Lung (tissue), 16 donors: ENCODE measurements around the gene RPP21. TPM values are rescaled to one million over a fixed set of nuclear protein-coding genes. Genes with fewer than 3 reads are reported as not detected.
A peak's percentile ranks its signal among the peaks of the same experiment; 100 is the strongest.

ENCODE experiments used
- ATAC-seq: fragments of 200-7000 bp; cut with Tn5 transposase; one replicate; pipeline ENCODE4 v1.9.1; 2020; ENCODE audit warnings: moderate number of reproducible peaks; ENCODE audit not compliant: insufficient read depth, low FRiP score
- DNase-seq, 3 donors: peaks; one replicate each; pipeline ENCODE4 v3.0.0-alpha.2; 2013 to 2017
- H3K27ac ChIP-seq, 2 donors: one replicate each; pipeline ENCODE4 v1.5.1; 2013; ENCODE audit warnings: mild to moderate bottlenecking in 2 of 2, moderate library complexity in 2 of 2, control low read depth in 1 of 2, inconsistent platforms in 1 of 2, low read depth in 1 of 2, low read length in 1 of 2
- H3K27me3 ChIP-seq, 3 donors: one replicate each; pipeline ENCODE4 v1.5.1; 2013; ENCODE audit warnings: low read length in 2 of 3; ENCODE audit not compliant: control insufficient read depth in 3 of 3, insufficient read depth in 3 of 3
- H3K36me3 ChIP-seq, 4 donors: one replicate each; pipeline ENCODE4 v1.5.1; 2013; ENCODE audit warnings: low read length in 4 of 4, mild to moderate bottlenecking in 1 of 4, moderate library complexity in 1 of 4; ENCODE audit not compliant: control insufficient read depth in 4 of 4, insufficient read depth in 4 of 4
- H3K4me1 ChIP-seq, 5 donors: one replicate each; pipeline ENCODE4 v1.5.1; 2013; ENCODE audit warnings: low read length in 5 of 5, mild to moderate bottlenecking in 2 of 5, moderate library complexity in 1 of 5; ENCODE audit not compliant: control insufficient read depth in 5 of 5, insufficient read depth in 5 of 5
- H3K4me3 ChIP-seq: one replicate; pipeline ENCODE4 v1.5.1; 2013; ENCODE audit warnings: mild to moderate bottlenecking, control low read depth, moderate library complexity
- H3K9ac ChIP-seq, 2 donors: one replicate each; pipeline ENCODE4 v1.5.1; 2013; ENCODE audit warnings: low read length in 2 of 2, control low read depth in 1 of 2; ENCODE audit not compliant: insufficient read depth in 1 of 2
- H3K9me3 ChIP-seq, 4 donors: one replicate each; pipeline ENCODE4 v1.5.1; 2013; ENCODE audit warnings: low read length in 3 of 4, mild to moderate bottlenecking in 1 of 4, moderate library complexity in 1 of 4; ENCODE audit not compliant: control insufficient read depth in 4 of 4, insufficient read depth in 3 of 4
- CTCF ChIP-seq: IDR thresholded peaks from 2 replicates; pipeline ENCODE4 v1.5.1; 2012; ENCODE audit warnings: mild to moderate bottlenecking; ENCODE audit errors: control extremely low read depth, extremely low read depth
- WGBS, 2 donors: extraction: QIAGEN DNeasy Blood & Tissue Kit; methylation state at CpG; one replicate each; pipeline ENCODE4 v1.1.7; 2013; 5-methylcytosine and 5-hydroxymethylcytosine counted together
- long read RNA-seq, 5 donors: transcript quantifications; one replicate each; lab custom pipeline, GENCODE V29; 2026
- polyA plus RNA-seq, 2 donors: library from polyadenylated mRNA; stranded (reverse); fragments of 200-250 nt; gene quantifications; one replicate each; pipeline ENCODE4 v1.2.1, GENCODE V29; 2013
- total RNA-seq, 2 donors: library from RNA; depleted of rRNA in 1 of 2; stranded (reverse); fragments of >200 nt in 1 of 2; gene quantifications; one replicate each; pipeline ENCODE4 v1.2.1, GENCODE V29; 2014 to 2021
- donor health status: control.
- donor health status: control.
- donor health status: Bipolar disorder and iron deficiency.
- donor health status: healthy.
- donor health status: DM: yes; HTN: yes; CAD: no.

RPP21 gene
- 10 to 100 TPM; 13.3 to 37.6 TPM for total RNA-seq
- polyA plus RNA-seq: 100 to 1,000 TPM in 1 of 2 donors, 10 to 100 TPM in 1; 60.1 to 141 TPM
- long read RNA-seq, donor 1, transcript RPP21-221 (4 exons, 594 nt): minor isoform, 10 of 36 reads
- long read RNA-seq, donor 1, transcript RPP21-224 (5 exons, 525 nt): major isoform, 22 of 36 reads
- long read RNA-seq, donor 1, partial matches to known transcripts: 0 of 36 reads
- long read RNA-seq, donor 1, other reads (novel, unspliced or antisense): 0 of 36 reads
- long read RNA-seq, donor 2, transcript RPP21-224 (5 exons, 525 nt): major isoform, 13 of 24 reads
- long read RNA-seq, donor 2, partial matches to known transcripts: 6 of 24 reads
- long read RNA-seq, donor 2, other reads (novel, unspliced or antisense): 0 of 24 reads
- long read RNA-seq, donor 3, transcript RPP21-221 (4 exons, 594 nt): minor isoform, 7 of 23 reads
- long read RNA-seq, donor 3, transcript RPP21-224 (5 exons, 525 nt): major isoform, 13 of 23 reads
- long read RNA-seq, donor 3, partial matches to known transcripts: 0 of 23 reads
- long read RNA-seq, donor 3, other reads (novel, unspliced or antisense): 0 of 23 reads
- long read RNA-seq, donor 4, transcript RPP21-221 (4 exons, 594 nt): minor isoform, 6 of 20 reads
- long read RNA-seq, donor 4, transcript RPP21-224 (5 exons, 525 nt): major isoform, 13 of 20 reads
- long read RNA-seq, donor 4, partial matches to known transcripts: 0 of 20 reads
- long read RNA-seq, donor 4, other reads (novel, unspliced or antisense): 0 of 20 reads
- long read RNA-seq, donor 5, transcript RPP21-224 (5 exons, 525 nt): major isoform, 31 of 46 reads
- long read RNA-seq, donor 5, transcript RPP21-221 (4 exons, 594 nt): minor isoform, 10 of 46 reads
- long read RNA-seq, donor 5, partial matches to known transcripts: 0 of 46 reads
- long read RNA-seq, donor 5, other reads (novel, unspliced or antisense): 0 of 46 reads

- peak; percentile 98 for ATAC-seq
- Histone ChIP-seq H3K4me3 (peak within 1 kb of the TSS; percentile 66), H3K36me3 (peaks cover 6 to 18% (median 10%) of the 10 kb centered on the region in 4 donors), H3K9me3 (no peaks in the 10 kb centered on the region), H3K27me3 (no peaks in the 10 kb centered on the region), H3K27ac (peak within 1 kb of the TSS; percentile 80 to 87), H3K9ac (peak within 1 kb of the TSS in 1 of 2 donors; percentile 36), H3K4me1 (peaks cover 0 to 6% (median 5%) of the 10 kb centered on the region in 5 donors)
- 2 to 3% methylated on average over 61 to 64 of the region's 64 CpGs for WGBS, 2 donors
- TF ChIP-seq CTCF: no peak
- peak; percentile 84 to 86 (median 85) for DNase-seq
These were observed at the start of gene RPP21 for GRCh38 chr6:30344868-30345671. Gene RPP21 (plus strand): TSS chr6:30345156. CDS start chr6:30345172, 16 bp downstream.

DNA sequence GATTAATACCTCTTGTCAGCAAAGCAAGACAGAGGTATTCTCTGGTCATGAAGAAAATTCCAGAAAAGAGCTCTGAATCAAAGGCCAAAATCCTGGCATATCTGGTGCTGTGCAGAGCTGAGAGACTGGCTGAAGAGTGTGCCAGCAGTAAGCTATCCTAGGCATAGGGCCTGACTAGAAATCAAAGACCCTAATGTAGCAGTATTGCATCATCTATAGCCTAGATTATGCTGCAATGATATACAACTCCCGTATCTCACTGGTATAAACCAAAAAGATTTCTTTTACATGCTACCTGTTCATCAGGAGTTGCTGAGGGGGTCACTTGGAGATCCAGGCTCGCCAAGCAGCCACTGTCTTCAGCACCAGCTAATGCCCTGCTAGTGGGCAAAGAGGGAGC is 49.1 kb upstream of the RPP21 start:
- H3K9ac ChIP-seq: no peak overlapping the region
- TF ChIP-seq CTCF: no peak
- 89 to 92% methylated on average over 2 of the region's 2 CpGs for WGBS, 2 donors
- no peak overlapping the region for H3K27ac ChIP-seq
- peaks cover 0 to 2% (median 0%) of the 10 kb centered on the region in 4 donors for H3K9me3 ChIP-seq
- DNase-seq (no peak), ATAC-seq (no peak)
- peaks cover 15 to 21% (median 16%) of the 10 kb centered on the region in 4 donors for H3K36me3 ChIP-seq
- no peaks in the 10 kb centered on the region for H3K27me3 ChIP-seq
- no peak overlapping the region for H3K4me3 ChIP-seq
- no peaks in the 10 kb centered on the region for H3K4me1 ChIP-seq

DNA sequence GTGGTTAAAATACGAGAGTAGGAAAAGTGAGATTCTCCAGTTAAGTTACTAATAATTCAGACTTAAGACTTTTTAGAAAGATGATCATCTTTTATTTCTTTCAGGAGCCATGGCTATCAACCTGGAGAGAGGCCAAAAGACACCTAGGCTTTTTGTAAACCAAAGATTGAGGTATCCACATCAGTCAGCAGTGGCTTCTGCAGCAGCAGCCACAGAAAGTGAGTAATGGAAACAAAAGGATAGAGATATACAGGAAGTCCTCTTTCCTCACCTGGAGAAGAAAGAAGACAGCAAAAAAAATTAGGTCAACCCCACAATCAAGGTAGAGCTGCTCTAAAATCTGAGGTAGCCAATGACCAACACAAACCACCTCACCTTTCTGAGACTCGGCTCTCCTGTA is 41.0 kb upstream of the RPP21 start:
- DNase-seq: no peak
- WGBS, 2 donors: 97 to 100% methylated on average over 2 of the region's 2 CpGs
- Histone ChIP-seq H3K36me3 (peaks cover 0 to 19% (median 5%) of the 10 kb centered on the region in 4 donors), H3K4me3 (no peak overlapping the region), H3K27me3 (no peaks in the 10 kb centered on the region), H3K9ac (no peak overlapping the region), H3K9me3 (no peaks in the 10 kb centered on the region), H3K4me1 (peaks cover 0 to 1% (median 0%) of the 10 kb centered on the region in 5 donors), H3K27ac (no peak overlapping the region)
- no peak for TF ChIP-seq CTCF
- ATAC-seq: no peak
